HEK293 (cell line): Measurements from ENCODE around the gene GP1BB.

ENCODE experiments used
- CTCF ChIA-PET: fragments of 350-600 bp; formaldehyde crosslinking; extraction: SDS; loops from one replicate; lab custom pipeline; 2021; ENCODE audit warnings: antibody characterized with exemption; lab: Yijun Ruan, JAX
- POLR2A ChIA-PET: fragments of 300-600 bp; formaldehyde crosslinking; extraction: SDS; loops from one replicate; lab custom pipeline; 2020; ENCODE audit warnings: antibody characterized with exemption, inconsistent platforms; lab: Yijun Ruan, JAX
- H3K27ac ChIP-seq: fragments of 200-500 bp; sonication (Bioruptor generic); 2 replicates; pipeline ENCODE4 v1.5.1; 2014; ENCODE audit warnings: low read depth, low read length, control low read depth, inconsistent platforms; ENCODE audit errors: extremely low read depth
- H3K36me3 ChIP-seq, 2 experiments: fragments of 200-500 bp in 1 of 2; sonication (Bioruptor generic) in 1 of 2; 1 replicate in 1 of 2; 2 replicates in 1 of 2; pipeline ENCODE4 v1.5.1; 2014 to 2017; ENCODE audit warnings: inconsistent platforms in 2 of 2, low read length in 2 of 2; ENCODE audit not compliant: control insufficient read depth in 2 of 2, insufficient read depth in 1 of 2
- H3K4me1 ChIP-seq: fragments of 200-500 bp; sonication (Bioruptor generic); 2 replicates; pipeline ENCODE4 v1.5.1; 2014; ENCODE audit warnings: mild to moderate bottlenecking, low read length, inconsistent platforms; ENCODE audit not compliant: control insufficient read depth, insufficient read depth
- H3K4me3 ChIP-seq: 2 replicates; pipeline ENCODE4 v1.5.1; 2011; ENCODE audit warnings: low read depth, mild to moderate bottlenecking, control low read depth, low read length, moderate library complexity
- H3K9me3 ChIP-seq: fragments of 200-500 bp; sonication (Bioruptor generic); 2 replicates; pipeline ENCODE4 v1.5.1; 2014; ENCODE audit warnings: low read depth, low read length, inconsistent platforms; ENCODE audit not compliant: control insufficient read depth, insufficient read depth
- BCL6B ChIP-seq: fragments of 450-650 bp; formaldehyde crosslinking; IDR thresholded peaks from 2 replicates; pipeline ENCODE4 v1.5.1; 2017; ENCODE audit warnings: missing biosample characterization, missing genetic modification characterization
- GLIS2 ChIP-seq: fragments of 450-650 bp; formaldehyde crosslinking; IDR thresholded peaks from 2 replicates; pipeline ENCODE4 v1.5.1; 2016; ENCODE audit warnings: missing biosample characterization, missing genetic modification characterization
- PATZ1 ChIP-seq: fragments of 450-650 bp; formaldehyde crosslinking; IDR thresholded peaks from 2 replicates; pipeline ENCODE4 v1.5.1; 2016; ENCODE audit warnings: missing biosample characterization, missing genetic modification characterization
- PRDM1 ChIP-seq: fragments of 450-650 bp; formaldehyde crosslinking; IDR thresholded peaks from 2 replicates; pipeline ENCODE4; 2016; ENCODE audit warnings: missing biosample characterization, missing genetic modification characterization
- SP2 ChIP-seq: fragments of 450-650 bp; formaldehyde crosslinking; IDR thresholded peaks from 2 replicates; pipeline ENCODE4 v1.5.1; 2016; ENCODE audit warnings: missing biosample characterization, missing genetic modification characterization
- ZBTB20 ChIP-seq: fragments of 450-650 bp; formaldehyde crosslinking; IDR thresholded peaks from 2 replicates; pipeline ENCODE4 v1.5.1; 2016; ENCODE audit warnings: missing biosample characterization, missing genetic modification characterization
- ZBTB8A ChIP-seq: fragments of 450-650 bp; formaldehyde crosslinking; IDR thresholded peaks from 2 replicates; pipeline ENCODE4 v1.5.1; 2016; ENCODE audit warnings: missing biosample characterization, missing genetic modification characterization
- ZEB2 ChIP-seq: fragments of 450-650 bp; formaldehyde crosslinking; IDR thresholded peaks from 2 replicates; pipeline ENCODE4 v1.5.1; 2016; ENCODE audit warnings: missing biosample characterization, missing genetic modification characterization
- ZNF148 ChIP-seq: fragments of 450-650 bp; formaldehyde crosslinking; IDR thresholded peaks from 2 replicates; pipeline ENCODE4 v1.5.0; 2017; ENCODE audit warnings: missing biosample characterization, missing genetic modification characterization, borderline replicate concordance
- ZNF335 ChIP-seq: fragments of 450-650 bp; formaldehyde crosslinking; conservative IDR thresholded peaks from 2 replicates; pipeline ENCODE4 v1.5.1; 2016; ENCODE audit warnings: missing biosample characterization, missing genetic modification characterization
- ZNF37A ChIP-seq: fragments of 450-650 bp; IDR thresholded peaks from 2 replicates; pipeline ENCODE4 v1.5.1; 2018; ENCODE audit warnings: missing biosample characterization, missing genetic modification characterization
- ZNF544 ChIP-seq: fragments of 450-650 bp; formaldehyde crosslinking; IDR thresholded peaks from 2 replicates; pipeline ENCODE4 v1.5.0; 2017; ENCODE audit warnings: missing biosample characterization, missing genetic modification characterization
- ZNF548 ChIP-seq: fragments of 450-650 bp; formaldehyde crosslinking; IDR thresholded peaks from 2 replicates; pipeline ENCODE4 v1.5.1; 2016; ENCODE audit warnings: missing biosample characterization, missing genetic modification characterization

GP1BB gene

GRCh38 chr22:19757140-19757984 is 34.0 kb downstream of the GP1BB start:
- POLR2A ChIA-PET = interaction anchor here (1.0 to 1.2 kb wide), 6 partner anchors 14 to 99 kb away, joined by 3 to 7 read pairs (median 3); partner anchors contain the start of genes GNB1L, GP1BB and RTL10
- H3K4me3 ChIP-seq = no peak overlapping the region
- H3K27ac ChIP-seq = no peak overlapping the region; the same call in 1 of the 2 replicates
- H3K36me3 ChIP-seq = peaks cover 0 to 3% of the 10 kb centered on the region in 2 experiments; a peak in 1 of 3 replicates
- CTCF ChIA-PET = interaction anchor here (0.5 to 5.3 kb wide), 8 partner anchors 16 to 153 kb away, joined by 3 to 42 read pairs (median 5); no protein-coding TSS in a partner anchor
- TF ChIP-seq ZBTB20 = peak; percentile 9; the same call in 1 of the 2 replicates
- TF ChIP-seq ZNF148 (tag by site-specific recombination) = no peak
- TF ChIP-seq ZEB2 (tag by site-specific recombination) = no peak
- TF ChIP-seq GLIS2 (tag by site-specific recombination) = peak; percentile 70
- peak; percentile 16; the same call in 1 of the 2 replicates for TF ChIP-seq SP2 (tag by site-specific recombination)
- peak; percentile 43; the same call in 1 of the 2 replicates for TF ChIP-seq ZNF548 (tag by site-specific recombination)
- TF ChIP-seq PRDM1 (tag by site-specific recombination) = no peak
- peak; percentile 17; the same call in 1 of the 2 replicates for TF ChIP-seq PATZ1 (tag by site-specific recombination)
- peak; percentile 16; the same call in 1 of the 2 replicates for TF ChIP-seq ZNF335 (tag by site-specific recombination)
- H3K4me1 ChIP-seq = no peaks in the 10 kb centered on the region
- no peaks in the 10 kb centered on the region for H3K9me3 ChIP-seq

- peaks cover 0 to 12% of the 10 kb centered on the region in 2 experiments; a peak in 1 of 3 replicates for H3K36me3 ChIP-seq
- no peaks in the 10 kb centered on the region for H3K9me3 ChIP-seq
- ChIA-PET CTCF (interaction anchor here (0.5 to 5.3 kb wide), 5 partner anchors 23 to 152 kb away, joined by 3 to 42 read pairs (median 5); no protein-coding TSS in a partner anchor), POLR2A (interaction anchor here (0.8 kb wide), 1 partner anchor 96 kb away, joined by 3 read pairs; no protein-coding TSS in a partner anchor)
- H3K27ac ChIP-seq = no peak overlapping the region
- H3K4me3 ChIP-seq = no peak overlapping the region
- no peak for TF ChIP-seq ZNF544
- TF ChIP-seq BCL6B (tag by site-specific recombination) = no peak
- no peak for TF ChIP-seq ZNF37A (tag by site-specific recombination)
- peak; percentile 20; the same call in 1 of the 2 replicates for TF ChIP-seq ZBTB8A
- H3K4me1 ChIP-seq = no peaks in the 10 kb centered on the region
Observed at GRCh38 chr22:19757985-19758895, 34.9 kb downstream of the GP1BB start.
